ENCODE measurements around the gene COPB2.

- TF ChIP-seq CTCF (IDR thresholded peaks at IDR 0.05) (no peak), POLR2A (IDR thresholded peaks at IDR 0.05) (no peak)
Measured at GRCh38 chr3:139433089-139433488, 43.6 kb upstream of the COPB2 start.
